ENCODE data around the gene NCOR1.
"Not testable (repeated sequence)": the region's sequence is repeated elsewhere in the genome, so short reads cannot be mapped to it uniquely, and the experiment has no call there.

The NCOR1 gene

GRCh38 chr17:16239931-16240330 lies 24.6 kb upstream of the NCOR1 start:
- DNase-seq: no peak
- TF ChIP-seq POLR2A (IDR thresholded peaks at IDR 0.05; ENCODE audit: low read length): no peak
- no peak for TF ChIP-seq GATA1 (IDR thresholded peaks at IDR 0.05; ENCODE audit: low read depth, low read length)

- TF ChIP-seq POLR2A (IDR thresholded peaks at IDR 0.05; ENCODE audit: low read length) (no peak), GATA1 (IDR thresholded peaks at IDR 0.05; ENCODE audit: low read depth, low read length) (no peak)
- DNase-seq: no peak
These were observed 17.1 kb upstream of the NCOR1 start for GRCh38 chr17:16232391-16232790.

- not testable (repeated sequence) for DNase-seq
These were observed 14.7 kb upstream of the NCOR1 start for GRCh38 chr17:16229912-16230561.

GRCh38 chr17:16222406-16222805 lies 7.1 kb upstream of the NCOR1 start:
- no peak for TF ChIP-seq GATA1 (IDR thresholded peaks at IDR 0.05; ENCODE audit: low read depth, low read length)
- TF ChIP-seq POLR2A (IDR thresholded peaks at IDR 0.05; ENCODE audit: low read length): no peak
- no peak for DNase-seq

GRCh38 chr17:16217002-16217635 lies 1.8 kb upstream of the NCOR1 start, which contains the start of gene PIGL:
PIGL (plus strand) TSS chr17:16217210; CDS start chr17:16217227, 17 bp downstream.
- TF ChIP-seq GATA1 (IDR thresholded peaks at IDR 0.05; ENCODE audit: low read depth, low read length) (no peak), POLR2A (IDR thresholded peaks at IDR 0.05; ENCODE audit: low read length) (peak; percentile 95)
- peak; percentile 92 to 95 for DNase-seq

GRCh38 chr17:16216341-16217001 lies 1.1 kb upstream of the NCOR1 start:
- DNase-seq: not testable (repeated sequence)

GRCh38 chr17:16215965-16216316 lies 607 bp upstream of the NCOR1 start:
- no peak for DNase-seq

GRCh38 chr17:16215002-16215272 lies 397 bp downstream of the NCOR1 start:
- TF ChIP-seq POLR2A (IDR thresholded peaks at IDR 0.05; ENCODE audit: low read length): no peak
- no peak for TF ChIP-seq GATA1 (IDR thresholded peaks at IDR 0.05; ENCODE audit: low read depth, low read length)
- peak; percentile 75 to 84 for DNase-seq

More at GRCh38 chr17:16215965-16216316, 607 bp upstream of the NCOR1 start:
- TF ChIP-seq POLR2A (IDR thresholded peaks at IDR 0.05; ENCODE audit: low read length) (no peak), GATA1 (IDR thresholded peaks at IDR 0.05; ENCODE audit: low read depth, low read length) (no peak)

GRCh38 chr17:16214190-16215001 lies 938 bp downstream of the NCOR1 start:
- TF ChIP-seq POLR2A (IDR thresholded peaks at IDR 0.05; ENCODE audit: low read length) (no peak), GATA1 (IDR thresholded peaks at IDR 0.05; ENCODE audit: low read depth, low read length) (no peak)
- DNase-seq: no peak

- TF ChIP-seq POLR2A (IDR thresholded peaks at IDR 0.05; ENCODE audit: low read length): no peak
- TF ChIP-seq GATA1 (IDR thresholded peaks at IDR 0.05; ENCODE audit: low read depth, low read length): no peak
- DNase-seq: no peak
These were observed 2.5 kb downstream of the NCOR1 start for GRCh38 chr17:16212793-16213192.

GRCh38 chr17:16211590-16211989 lies 3.7 kb downstream of the NCOR1 start:
- TF ChIP-seq GATA1 (IDR thresholded peaks at IDR 0.05; ENCODE audit: low read depth, low read length) (no peak), POLR2A (IDR thresholded peaks at IDR 0.05; ENCODE audit: low read length) (no peak)
- no peak for DNase-seq

GRCh38 chr17:16204763-16205162 lies 10.6 kb downstream of the NCOR1 start:
- not testable (repeated sequence) for DNase-seq

- not testable (repeated sequence) for DNase-seq
These were observed 12.5 kb downstream of the NCOR1 start for GRCh38 chr17:16202554-16203500.

- DNase-seq: not testable (repeated sequence)
These were observed 13.6 kb downstream of the NCOR1 start for GRCh38 chr17:16201693-16202131.

Data from erythroblast (primary cell).